CMK (cell line): Measurements from ENCODE around the gene PARD3B.

Experiments used
- DNase-seq: peaks from one replicate; pipeline ENCODE4 v3.0.0-alpha.2; 2010; ENCODE audit warnings: low read depth

Gene PARD3B

GRCh38 chr2:205659922-205660321, 1114.6 kb downstream of the PARD3B start:
- no peak for DNase-seq

GRCh38 chr2:205660521-205661124, 1115.3 kb downstream of the PARD3B start:
- no peak for DNase-seq

GRCh38 chr2:205661281-205661680, 1116.0 kb downstream of the PARD3B start:
- no peak for DNase-seq

GRCh38 chr2:205662206-205662965, 1117.1 kb downstream of the PARD3B start:
- no peak for DNase-seq

GRCh38 chr2:205665791-205666190, 1120.5 kb downstream of the PARD3B start:
- DNase-seq = no peak
